Epithelial cell of proximal tubule (primary cell): ENCODE data around the gene KLK2. TPM values are rescaled to one million over a fixed set of nuclear protein-coding genes. Genes with fewer than 3 reads are reported as not detected.

Experiments used
- DNase-seq: peaks from one replicate; pipeline ENCODE4 v3.0.0-alpha.2; 2011; ENCODE audit warnings: low read depth
- H3K4me3 ChIP-seq: 2 replicates; pipeline ENCODE4 v1.5.1; 2011; ENCODE audit warnings: low read depth, mild to moderate bottlenecking, low read length
- CTCF ChIP-seq: conservative IDR thresholded peaks from 2 replicates; pipeline ENCODE4 v1.5.1; 2012; ENCODE audit warnings: low read depth, mild to moderate bottlenecking, low read length
- total RNA-seq: library from RNA; depleted of rRNA; stranded (reverse); fragments of >200 nt; gene quantifications from 2 replicates; pipeline ENCODE4 v1.2.3, GENCODE V29; 2015

KLK2 gene
- total RNA-seq, 1 donor from 2014 or later: not detected

DNA sequence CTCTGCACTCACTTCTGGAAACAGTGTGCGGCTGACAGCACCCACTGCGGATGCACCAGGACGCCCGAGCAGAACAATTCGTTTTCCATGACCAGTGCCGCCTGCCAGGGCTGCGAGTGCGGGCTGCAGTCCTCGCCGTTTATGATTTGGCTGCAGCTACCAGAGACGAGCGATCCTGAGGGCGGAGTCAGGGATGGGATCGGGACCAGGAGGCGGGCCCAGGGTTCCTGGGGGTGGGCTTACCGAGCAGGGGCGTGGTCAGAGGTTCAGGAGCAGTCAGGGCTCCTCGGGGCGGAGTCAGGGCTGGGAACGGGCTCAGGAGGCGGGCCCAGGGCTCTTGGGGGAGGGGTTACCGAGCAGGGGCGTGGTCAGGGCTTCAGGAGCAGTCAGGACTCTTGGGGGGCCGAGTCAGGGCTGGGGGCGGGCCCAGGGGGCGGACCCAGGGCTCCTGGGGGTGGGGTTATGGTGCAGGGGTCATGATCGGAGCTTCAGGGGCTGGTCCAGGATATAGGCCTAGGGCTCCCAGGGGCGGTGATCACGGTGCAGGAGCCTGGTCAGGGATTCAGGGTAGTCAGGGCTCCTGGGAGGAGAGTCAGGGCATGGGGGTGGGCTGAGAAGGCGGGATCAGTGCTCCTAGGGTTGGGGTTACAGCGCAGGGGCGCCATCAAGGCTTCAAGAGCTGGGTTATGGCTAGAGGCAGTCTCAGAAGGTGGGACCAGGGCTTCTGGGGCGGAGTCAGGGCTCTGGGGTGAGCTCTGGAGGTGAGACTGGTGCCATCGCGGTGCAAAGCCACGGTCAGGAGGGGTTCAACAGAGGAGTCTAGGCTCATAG is 36.2 kb downstream of the KLK2 start:
- no peak for TF ChIP-seq CTCF
- no peak for DNase-seq
- no peak overlapping the region for H3K4me3 ChIP-seq

GRCh38 chr19:50910722-50911121 is 37.5 kb downstream of the KLK2 start:
- DNase-seq: no peak
- no peak overlapping the region for H3K4me3 ChIP-seq
- TF ChIP-seq CTCF: no peak

GRCh38 chr19:50911206-50912101 is 38.2 kb downstream of the KLK2 start, which contains the start of gene KLK4:
Gene KLK4 (minus strand): TSS chr19:50911395. CDS start chr19:50910738, 657 bp downstream.
- H3K4me3 ChIP-seq: no peak within 1 kb of the TSS
- DNase-seq: no peak
- TF ChIP-seq CTCF: no peak

- TF ChIP-seq CTCF: no peak
- DNase-seq: no peak
- H3K4me3 ChIP-seq: no peak overlapping the region
Observed at GRCh38 chr19:50912102-50912599, 38.9 kb downstream of the KLK2 start.

DNA sequence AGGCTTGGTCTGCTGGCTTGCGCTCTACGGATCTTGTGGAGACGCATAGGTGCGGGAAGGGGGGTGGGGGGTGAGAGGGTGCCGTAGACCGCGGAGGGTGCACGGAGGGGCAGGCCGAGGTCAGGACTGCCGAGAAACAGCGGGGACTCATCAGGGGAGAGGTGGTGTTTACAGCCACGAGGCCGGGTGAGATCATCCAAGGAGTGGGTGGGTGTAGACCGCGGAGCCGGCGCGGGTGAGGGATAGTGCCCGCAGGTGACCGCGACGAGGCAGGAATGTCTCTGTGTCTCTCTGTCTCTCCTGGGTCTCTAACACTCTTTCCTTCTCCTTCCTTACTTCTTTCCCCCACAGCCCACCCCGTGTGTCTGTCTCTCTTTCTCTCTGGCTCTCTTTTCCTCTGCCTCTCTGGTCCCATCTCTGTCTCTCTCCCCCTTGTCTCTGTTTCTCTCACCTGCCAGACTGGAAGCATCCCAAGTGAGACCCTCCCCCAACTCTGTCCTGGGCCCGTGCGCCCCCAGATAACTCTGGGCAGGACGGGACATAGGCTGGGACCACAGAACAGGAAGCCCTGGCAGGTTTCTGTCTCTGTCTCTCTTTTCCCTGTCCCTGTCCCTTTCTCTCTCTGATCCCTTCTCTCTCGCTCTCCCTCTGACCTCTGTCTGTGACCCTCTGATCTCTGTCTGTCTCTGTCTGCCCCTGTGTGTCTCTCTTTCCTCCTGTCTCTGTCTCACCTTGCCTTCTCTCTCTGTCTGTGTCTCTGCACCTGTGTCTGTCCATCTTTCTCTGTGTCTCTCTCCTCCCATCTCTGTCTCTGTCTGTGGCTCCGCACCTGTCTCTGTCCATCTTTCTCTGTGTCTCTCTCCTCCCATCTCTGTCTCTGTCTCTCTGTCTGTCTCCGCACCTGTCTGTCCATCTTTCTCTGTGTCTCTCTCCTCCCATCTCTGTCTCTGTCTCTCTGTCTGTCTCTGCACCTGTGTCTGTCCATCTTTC is 39.8 kb downstream of the KLK2 start:
- no peak for DNase-seq
- H3K4me3 ChIP-seq: no peak overlapping the region
- TF ChIP-seq CTCF: no peak

DNA sequence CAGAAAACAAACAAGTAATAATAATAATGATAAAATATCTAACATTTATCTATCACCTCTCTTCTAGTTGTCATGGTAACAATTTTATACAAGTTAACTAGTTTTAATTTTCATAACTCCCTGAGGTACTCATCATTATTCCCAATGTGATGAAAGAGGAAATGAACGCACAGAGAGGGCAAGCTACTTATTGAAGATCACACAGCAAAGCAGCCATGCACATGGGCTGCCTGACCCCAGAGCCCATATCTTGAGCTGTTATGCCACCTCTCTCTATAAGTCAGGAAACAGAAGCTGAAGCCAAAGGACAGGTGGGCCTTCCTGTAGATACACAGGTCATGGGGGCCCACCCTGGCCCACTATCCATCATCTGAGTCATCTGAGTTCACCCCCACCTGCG is 42.8 kb downstream of the KLK2 start:
- DNase-seq: no peak
- H3K4me3 ChIP-seq: no peak overlapping the region
- TF ChIP-seq CTCF: no peak
